Mammary epithelial cell (primary cell): Measurements from ENCODE around the gene ARHGEF3.

ENCODE experiments used
- EZH2 ChIP-seq: IDR thresholded peaks from 2 replicates; pipeline ENCODE4 v1.6.1; 2012; ENCODE audit warnings: low read length, inconsistent platforms, borderline replicate concordance
- TF ChIP-seq, protein P1 (sequence below), 2 donors: IDR thresholded peaks in 1 of 2; conservative IDR thresholded peaks in 1 of 2; 2 replicates each; pipeline ENCODE4 v1.5.1; 2011 to 2012; ENCODE audit warnings: inconsistent platforms in 2 of 2, low read length in 2 of 2, mild to moderate bottlenecking in 2 of 2, control low read depth in 1 of 2, low read depth in 1 of 2; ENCODE audit not compliant: insufficient read depth in 1 of 2; ENCODE audit errors: extremely low read depth in 1 of 2

DNA sequence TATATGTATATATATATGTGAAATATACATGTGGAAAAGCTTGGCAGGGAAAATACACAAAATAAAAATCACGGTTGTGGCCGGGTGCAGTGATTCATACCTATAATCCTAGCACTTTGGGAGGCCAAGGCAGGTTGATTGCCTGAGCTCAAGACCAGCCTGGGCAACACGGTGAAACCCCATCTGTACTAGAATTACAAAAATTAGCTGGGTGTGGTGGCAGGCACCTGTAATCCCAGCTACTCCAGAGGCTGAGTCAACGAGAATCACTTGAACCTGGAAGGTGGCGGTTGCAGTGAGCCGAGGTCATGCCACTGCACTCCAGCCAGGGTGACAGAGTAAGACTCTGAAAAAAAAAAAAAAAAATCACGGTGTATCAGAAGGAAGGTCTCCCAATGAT, 20.8 kb upstream of the ARHGEF3 start:
- TF ChIP-seq, protein P1, sequence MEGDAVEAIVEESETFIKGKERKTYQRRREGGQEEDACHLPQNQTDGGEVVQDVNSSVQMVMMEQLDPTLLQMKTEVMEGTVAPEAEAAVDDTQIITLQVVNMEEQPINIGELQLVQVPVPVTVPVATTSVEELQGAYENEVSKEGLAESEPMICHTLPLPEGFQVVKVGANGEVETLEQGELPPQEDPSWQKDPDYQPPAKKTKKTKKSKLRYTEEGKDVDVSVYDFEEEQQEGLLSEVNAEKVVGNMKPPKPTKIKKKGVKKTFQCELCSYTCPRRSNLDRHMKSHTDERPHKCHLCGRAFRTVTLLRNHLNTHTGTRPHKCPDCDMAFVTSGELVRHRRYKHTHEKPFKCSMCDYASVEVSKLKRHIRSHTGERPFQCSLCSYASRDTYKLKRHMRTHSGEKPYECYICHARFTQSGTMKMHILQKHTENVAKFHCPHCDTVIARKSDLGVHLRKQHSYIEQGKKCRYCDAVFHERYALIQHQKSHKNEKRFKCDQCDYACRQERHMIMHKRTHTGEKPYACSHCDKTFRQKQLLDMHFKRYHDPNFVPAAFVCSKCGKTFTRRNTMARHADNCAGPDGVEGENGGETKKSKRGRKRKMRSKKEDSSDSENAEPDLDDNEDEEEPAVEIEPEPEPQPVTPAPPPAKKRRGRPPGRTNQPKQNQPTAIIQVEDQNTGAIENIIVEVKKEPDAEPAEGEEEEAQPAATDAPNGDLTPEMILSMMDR (conservative IDR thresholded peaks at IDR 0.05 in 1 of 2, IDR thresholded peaks at IDR 0.05 in 1 of 2; ENCODE audit: extremely low read depth in 1 of 2, insufficient read depth in 1 of 2, low read depth in 1 of 2, low read length in 2 of 2): no peak
- no peak for TF ChIP-seq EZH2
